NOMO-1 treated with dmso at 0.1 percent for 144 hours (cell line): ENCODE measurements around the gene PTPRM.

Source experiments
- DNase-seq: peaks from one replicate; lab custom pipeline; 2025; ENCODE audit not compliant: unreplicated experiment; lab: John Stamatoyannopoulos, UW

The PTPRM gene

DNA sequence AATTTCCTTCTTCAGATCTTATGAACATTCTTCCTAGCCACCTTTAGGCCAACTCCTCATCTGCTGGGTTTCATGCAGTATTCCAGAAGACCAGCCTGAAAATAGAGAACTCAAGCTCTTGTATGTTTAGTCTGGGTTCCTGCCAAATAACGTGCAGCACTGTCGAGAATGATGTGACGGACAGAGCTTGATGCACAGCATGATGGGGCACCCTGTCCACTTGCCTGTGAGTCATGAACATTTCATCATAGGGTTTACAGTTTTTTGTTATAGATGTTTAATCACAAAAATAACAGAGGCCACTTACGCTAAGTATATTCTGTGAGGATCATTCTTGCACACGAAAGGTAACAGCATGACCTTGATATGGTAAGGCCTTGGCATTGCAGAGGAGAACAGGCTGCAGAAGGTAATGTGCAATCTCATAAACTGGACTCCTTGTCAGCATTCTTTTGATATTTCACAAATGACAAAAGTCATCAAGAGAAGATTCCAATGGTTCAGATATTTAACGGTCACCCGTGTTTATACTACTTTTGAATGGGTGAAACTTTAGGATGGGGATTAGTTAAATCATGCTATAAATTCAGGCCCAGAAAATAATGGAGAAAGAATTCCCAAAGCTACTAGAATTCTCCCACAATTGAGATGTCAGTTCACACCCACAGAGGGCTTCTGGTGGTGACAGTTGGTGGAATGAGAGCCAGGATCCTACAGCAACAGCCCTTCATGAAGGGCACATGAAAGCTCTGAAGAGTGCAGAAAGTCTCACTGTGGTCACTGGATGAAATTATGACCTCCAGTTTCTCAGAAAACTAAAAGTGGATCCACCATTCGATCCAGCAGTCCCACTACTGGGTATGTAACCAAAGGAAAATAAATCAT, 646.0 kb downstream of the PTPRM start:
- DNase-seq, result no peak

GRCh38 chr18:8215741-8216140, 648.6 kb downstream of the PTPRM start:
- no peak for DNase-seq

DNA sequence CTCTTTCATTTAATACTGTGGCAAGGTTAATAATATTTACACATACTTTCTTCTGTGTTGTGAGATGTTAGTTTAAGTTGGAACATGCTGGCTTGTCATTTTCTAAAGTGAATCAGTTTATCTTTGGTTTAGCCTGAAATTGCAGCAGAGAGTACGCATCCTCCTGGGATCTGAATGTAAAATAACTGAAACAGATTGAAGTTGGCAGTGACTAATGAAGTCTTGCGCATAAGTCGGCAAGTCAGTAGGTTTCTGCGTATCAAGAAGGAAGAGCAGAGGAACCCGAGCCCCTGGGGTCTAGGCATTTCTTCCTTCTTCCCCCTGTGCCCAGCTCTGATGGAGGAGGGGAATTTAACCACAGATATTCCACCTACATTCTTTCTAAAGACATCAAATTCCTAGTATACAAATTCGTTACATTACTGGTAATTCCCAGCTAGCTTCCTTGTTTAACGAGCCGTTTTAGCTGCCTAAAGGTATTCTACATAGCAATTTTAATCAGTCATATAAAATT, 650.0 kb downstream of the PTPRM start:
- DNase-seq, result no peak

DNA sequence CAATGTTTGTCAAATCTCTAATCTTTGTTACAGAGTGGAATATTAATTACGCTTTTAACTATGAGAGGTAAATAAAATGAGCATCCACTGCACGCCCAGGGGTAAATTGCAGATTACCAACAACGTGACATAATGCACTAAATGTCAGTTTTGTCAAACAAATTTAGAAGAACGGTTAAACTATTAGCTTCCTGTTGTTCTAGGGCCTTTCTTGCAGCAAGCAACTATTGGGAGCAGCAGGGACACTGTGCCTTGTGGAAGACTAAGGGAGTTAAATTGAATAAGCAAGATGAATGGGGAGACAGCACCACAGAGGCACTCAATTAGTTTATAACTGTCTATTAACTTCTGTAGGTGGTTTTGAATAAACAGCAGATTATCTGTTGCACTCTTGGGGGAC, 651.1 kb downstream of the PTPRM start:
- no peak for DNase-seq

- DNase-seq, result no peak
These were observed 654.3 kb downstream of the PTPRM start for GRCh38 chr18:8221452-8221851.

GRCh38 chr18:8224576-8224975, 657.5 kb downstream of the PTPRM start:
- no peak for DNase-seq

- DNase-seq, result no peak
These were observed 661.9 kb downstream of the PTPRM start for GRCh38 chr18:8229040-8229439.

DNA sequence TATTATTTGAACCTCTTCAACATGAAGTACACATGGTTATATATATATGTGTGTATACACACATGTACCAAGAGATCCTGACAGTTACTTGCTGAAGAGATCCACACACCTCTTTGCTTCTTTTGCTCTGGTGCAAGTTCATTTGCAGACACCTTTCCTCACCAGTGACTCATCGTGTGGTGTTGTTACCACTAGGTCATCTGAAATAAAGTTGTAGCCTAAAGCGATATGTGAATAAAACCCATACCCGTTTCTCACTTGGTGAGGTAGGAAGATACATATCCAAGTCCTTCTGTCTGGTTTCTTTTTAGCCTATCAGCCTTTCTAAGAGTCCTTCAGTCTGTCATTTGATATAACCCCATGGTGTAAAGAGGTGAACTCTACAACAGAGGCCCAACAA, 662.7 kb downstream of the PTPRM start:
- DNase-seq, result no peak

DNA sequence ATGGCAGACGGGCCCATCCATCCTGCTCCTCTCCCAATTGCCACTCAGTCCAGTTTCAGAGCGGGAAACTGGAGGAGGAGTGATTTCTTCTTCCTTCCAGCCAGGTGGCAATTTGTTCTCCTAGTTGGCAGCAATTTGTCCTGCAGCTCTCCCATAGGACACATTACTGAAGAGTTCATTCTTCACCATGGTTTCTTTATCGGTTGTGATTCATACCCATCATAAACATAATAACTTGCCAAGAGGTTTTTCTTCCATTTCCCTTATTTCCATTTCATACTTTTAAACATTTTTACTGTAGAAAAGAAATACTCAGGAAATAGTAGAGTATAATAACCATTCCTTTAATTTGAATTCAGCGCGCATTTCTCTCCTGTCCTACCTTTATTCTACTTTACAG, 664.2 kb downstream of the PTPRM start:
- DNase-seq, result no peak

GRCh38 chr18:8232791-8233190, 665.7 kb downstream of the PTPRM start:
- no peak for DNase-seq

DNA sequence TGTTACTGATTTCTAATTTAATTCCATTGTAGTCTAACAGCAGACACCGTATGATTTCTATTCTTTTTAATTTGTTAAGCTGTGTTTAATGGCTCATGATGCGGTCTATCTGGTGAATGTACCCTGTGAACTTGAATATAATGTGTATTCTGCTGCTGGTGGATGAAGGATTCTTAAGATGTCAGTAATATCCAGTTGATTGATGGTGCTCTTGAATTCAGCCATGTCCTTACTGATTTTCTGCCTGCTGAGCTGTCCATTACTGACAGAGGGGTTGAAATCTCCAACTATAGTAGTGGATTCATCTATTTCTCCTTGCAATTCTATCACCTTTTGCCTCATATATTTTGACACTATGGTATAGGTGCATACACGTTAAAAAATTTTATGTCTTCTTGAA, 668.8 kb downstream of the PTPRM start:
- no peak for DNase-seq

- no peak for DNase-seq
These were observed 671.4 kb downstream of the PTPRM start for GRCh38 chr18:8238507-8238906.

- no peak for DNase-seq
These were observed 674.6 kb downstream of the PTPRM start for GRCh38 chr18:8241731-8242130.

DNA sequence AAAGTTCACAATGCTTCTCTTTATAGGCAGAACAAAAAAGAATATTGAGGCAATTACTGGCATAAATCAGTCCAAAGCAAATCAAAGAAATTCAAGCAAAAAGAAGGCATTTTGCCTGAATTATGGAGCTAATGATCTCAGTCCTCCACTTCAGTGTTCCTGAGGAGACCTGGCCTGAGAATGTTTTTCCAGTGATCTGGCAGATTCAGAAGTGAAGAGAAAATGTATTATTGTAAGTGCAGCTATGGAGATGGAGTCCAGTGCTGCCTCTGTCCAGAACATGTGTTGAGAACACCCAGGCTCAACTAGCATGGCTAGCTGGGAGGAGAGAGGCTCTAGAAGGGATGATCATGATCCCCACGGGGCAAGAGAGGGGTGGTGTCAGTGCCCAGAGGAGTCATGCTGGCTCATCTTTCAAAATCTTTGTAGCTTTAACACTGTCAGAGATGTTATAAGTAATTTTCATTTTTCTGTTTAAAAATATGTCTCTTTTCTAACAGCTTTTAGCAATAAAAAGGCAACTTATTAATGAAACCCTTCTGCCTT, 675.1 kb downstream of the PTPRM start:
- DNase-seq, result no peak

DNA sequence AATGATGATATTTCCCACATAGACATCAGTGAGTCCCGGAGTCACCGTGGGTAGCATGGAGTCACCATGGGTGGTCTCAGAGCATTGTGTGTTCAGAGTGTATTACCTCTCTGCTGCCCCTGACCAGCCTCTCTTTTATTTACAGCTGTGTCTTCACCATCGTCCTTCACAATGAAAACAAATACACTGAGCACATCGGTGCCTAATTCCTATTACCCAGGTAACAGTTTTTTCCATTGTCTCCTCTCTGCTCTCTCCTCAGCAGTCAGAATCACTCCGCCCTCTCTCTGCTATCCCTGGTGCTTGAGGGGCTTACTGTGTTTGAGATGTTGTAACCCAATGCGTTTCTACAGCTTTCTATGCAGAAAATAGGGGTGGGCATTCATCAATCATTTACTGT, 680.6 kb downstream of the PTPRM start:
- DNase-seq, result no peak

DNA sequence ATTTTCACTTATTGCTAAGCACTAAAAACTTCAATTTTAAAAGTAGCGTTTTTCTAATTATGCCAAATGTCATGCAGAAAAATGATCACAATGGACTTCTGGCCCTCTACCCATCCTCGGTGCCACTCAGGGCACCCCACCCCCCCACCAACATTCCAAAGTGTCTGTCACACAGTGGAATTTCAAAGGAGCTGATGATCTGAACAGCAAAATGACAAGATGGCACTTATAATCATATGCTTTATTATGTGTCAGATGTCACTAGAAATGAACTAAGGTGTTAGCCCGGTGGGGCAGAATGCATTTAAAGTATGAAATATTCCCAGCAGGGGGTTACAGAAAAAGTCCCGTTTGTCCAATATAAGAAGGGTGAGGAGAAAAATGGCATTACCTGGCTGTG, 681.5 kb downstream of the PTPRM start:
- no peak for DNase-seq

DNA sequence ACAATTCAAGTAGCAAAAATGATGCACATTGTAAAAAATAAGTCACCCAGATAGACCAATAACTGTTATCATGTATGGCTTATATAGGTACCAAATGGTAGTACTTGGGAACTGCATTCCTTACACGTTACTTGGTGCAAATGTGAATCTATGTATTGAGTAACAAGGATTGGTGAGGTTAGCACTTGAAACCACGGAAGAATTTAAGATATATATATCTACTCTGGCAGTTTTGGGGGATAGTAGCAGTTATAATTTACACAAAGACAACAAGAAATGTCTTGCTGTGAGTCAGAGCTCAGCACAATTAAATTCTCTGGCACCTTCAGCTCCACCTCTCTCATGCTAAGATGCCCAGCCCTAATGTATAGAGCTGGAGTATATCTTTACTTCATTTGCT, 682.7 kb downstream of the PTPRM start:
- no peak for DNase-seq

DNA sequence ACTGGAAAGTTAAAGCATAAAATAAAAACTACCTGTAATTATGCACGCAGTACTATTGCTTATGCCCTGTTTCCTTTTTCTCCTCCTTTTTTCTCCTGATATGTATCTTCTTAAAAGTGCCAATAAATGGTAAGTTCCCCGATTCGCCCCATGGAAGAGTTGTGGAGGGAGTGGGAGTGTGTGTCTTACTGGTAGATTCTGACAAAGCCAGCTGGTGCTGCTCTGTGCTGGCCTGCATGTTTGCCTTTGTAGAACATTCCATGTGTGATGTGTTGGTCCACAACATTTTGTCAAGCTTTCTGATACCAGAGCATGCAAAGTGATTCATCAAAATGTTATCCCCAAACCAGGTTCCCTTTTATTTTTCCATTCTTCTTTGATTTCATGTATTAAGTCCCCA, 685.3 kb downstream of the PTPRM start:
- DNase-seq, result no peak

DNA sequence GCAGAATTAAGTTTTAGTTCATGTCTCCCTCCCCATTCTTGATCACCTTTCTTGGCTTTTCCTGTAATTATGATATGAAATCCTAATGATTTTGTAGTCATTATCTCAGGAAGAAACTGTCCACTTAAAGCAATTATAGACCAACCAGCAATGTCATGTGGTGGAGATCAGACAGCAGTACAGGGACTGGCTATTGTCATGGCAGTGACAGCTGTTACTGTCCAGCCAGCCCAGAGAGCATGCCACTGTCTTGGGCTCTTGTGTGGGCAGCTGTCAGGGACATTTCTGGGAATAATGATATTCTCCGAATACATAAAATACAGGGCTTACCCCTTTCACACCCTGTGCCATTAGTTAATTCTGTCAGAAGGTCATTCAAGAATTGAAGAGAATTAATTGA, 686.8 kb downstream of the PTPRM start:
- no peak for DNase-seq

GRCh38 chr18:8254654-8255053, 687.5 kb downstream of the PTPRM start:
- DNase-seq, result no peak

DNA sequence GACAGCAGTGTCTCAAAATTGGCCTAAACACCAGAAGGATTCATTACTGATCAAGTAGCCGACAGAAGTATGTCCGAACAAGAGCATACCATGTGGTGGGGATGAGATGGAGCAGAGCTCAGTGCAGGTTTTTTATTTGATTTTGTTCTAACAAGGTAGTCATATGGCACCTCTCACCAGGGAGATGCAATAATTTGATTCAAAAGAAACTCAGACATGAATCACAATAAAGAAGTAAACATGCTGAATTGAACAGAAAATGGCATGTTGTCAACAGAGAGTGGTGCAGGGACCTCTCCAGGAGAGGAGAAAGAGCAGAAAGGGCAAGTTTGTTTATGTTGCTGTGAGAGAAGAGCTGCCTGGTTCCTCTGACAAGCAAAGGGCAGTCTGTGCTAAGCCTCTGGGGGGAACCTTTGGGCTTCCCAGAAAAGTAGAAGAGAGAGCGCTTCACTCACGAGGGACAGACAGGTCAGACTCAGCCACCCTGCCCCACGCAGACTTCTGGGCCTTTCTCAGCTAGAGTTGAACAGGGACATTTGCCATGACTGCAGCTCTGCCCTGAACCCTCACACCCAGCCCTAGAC, 690.8 kb downstream of the PTPRM start:
- DNase-seq, result no peak

DNA sequence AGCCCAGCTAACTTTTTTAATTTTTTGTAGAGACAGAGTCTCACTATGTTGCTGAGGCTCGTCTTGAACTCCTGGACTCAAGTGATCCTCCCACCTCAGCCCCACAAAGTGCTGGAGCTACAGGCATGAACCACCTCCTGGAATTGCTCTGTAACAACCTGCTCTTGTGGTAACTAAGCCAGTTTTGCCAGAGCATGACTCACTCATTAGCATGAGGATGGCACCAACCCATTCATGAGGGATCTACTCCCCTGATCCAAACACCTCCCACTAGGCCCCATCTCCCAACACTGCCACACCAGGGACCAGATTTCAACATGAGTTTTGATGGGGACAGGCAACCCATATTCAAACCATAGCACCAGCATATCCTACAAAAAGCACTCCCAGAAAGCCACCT, 693.2 kb downstream of the PTPRM start:
- no peak for DNase-seq
